Activated CD4-positive, alpha-beta T cell treated with anti-CD3 and anti-CD28 coated beads, Interleukin-2, amount 10 ng/mL, durations not matched to agents 7 days and 5 days (primary cell): ENCODE data around the gene KPNA2. TPM values are rescaled to one million over a fixed set of nuclear protein-coding genes. Genes with fewer than 3 reads are reported as not detected.
"Not testable (repeated sequence)": the region's sequence is repeated elsewhere in the genome, so short reads cannot be mapped to it uniquely, and the experiment has no call there.

ENCODE experiments used
- CTCF ChIA-PET: fragments of 350-600 bp; sonication (Branson Sonifier 250); formaldehyde crosslinking; loops from one replicate; lab custom pipeline; 2021; ENCODE audit warnings: antibody characterized with exemption; lab: Charles Lee
- POLR2A ChIA-PET: fragments of 350-600 bp; sonication (Branson Sonifier 250); formaldehyde crosslinking; loops from one replicate; lab custom pipeline; 2021; ENCODE audit warnings: antibody characterized with exemption; lab: Charles Lee
- DNase-seq: peaks from one replicate; pipeline ENCODE4 v3.0.0-alpha.2; 2020
- H3K27ac Mint-ChIP-seq: one replicate; pipeline ENCODE4 v1.8.0; 2021; ENCODE audit warnings: mild to moderate bottlenecking, moderate library complexity, mixed read lengths
- H3K27me3 Mint-ChIP-seq: one replicate; pipeline ENCODE4 v1.8.0; 2021; ENCODE audit warnings: mixed read lengths
- H3K36me3 Mint-ChIP-seq: one replicate; pipeline ENCODE4 v1.8.0; 2021; ENCODE audit warnings: low read depth, mixed read lengths
- H3K4me1 Mint-ChIP-seq: one replicate; pipeline ENCODE4 v1.8.0; 2021; ENCODE audit warnings: mixed read lengths
- H3K4me3 Mint-ChIP-seq: one replicate; pipeline ENCODE4 v1.8.0; 2021; ENCODE audit warnings: mild to moderate bottlenecking, moderate library complexity, mixed read lengths
- H3K9me3 Mint-ChIP-seq: one replicate; pipeline ENCODE4 v1.8.0; 2021; ENCODE audit warnings: mixed read lengths
- total RNA-seq, 2 experiments: library from RNA; stranded (reverse); gene quantifications; one replicate each; pipeline ENCODE4 v1.2.3, GENCODE V29; 2021

The KPNA2 gene
- total RNA-seq, 2 experiments from 2014 or later = 265 to 292 TPM

DNA sequence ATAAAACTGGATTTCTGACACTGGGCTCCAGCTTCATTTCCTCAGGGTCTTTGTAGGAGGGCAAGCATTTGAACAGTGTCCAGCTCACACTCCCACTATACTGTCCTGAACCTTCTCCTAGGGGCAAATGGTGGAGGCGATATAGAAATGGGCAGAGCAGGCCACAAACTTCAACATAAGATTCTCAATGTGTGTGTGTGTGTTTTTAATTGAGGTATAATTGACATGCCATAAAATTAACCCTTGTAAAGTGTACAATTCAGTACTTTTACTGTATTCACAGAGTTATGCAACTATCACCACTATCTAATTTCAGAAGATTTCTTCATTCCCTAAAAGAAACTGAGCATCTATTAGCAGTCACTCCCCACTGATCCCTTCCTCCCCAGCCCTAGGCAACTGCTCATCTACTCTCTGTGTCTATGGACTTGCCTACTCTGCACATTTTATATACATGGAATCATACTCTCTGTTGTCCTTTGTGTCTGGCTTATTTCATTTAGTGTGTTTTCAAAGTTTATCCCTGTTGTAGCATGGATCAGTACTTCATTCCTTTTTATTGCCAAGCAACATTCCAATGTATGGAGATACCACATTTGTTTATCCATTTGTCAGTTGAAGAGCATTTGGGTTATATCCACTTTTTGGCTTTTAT is 40.5 kb downstream of the KPNA2 start:
- H3K4me3 Mint-ChIP-seq, H3K27ac Mint-ChIP-seq, H3K9me3 Mint-ChIP-seq, H3K4me1 Mint-ChIP-seq, H3K36me3 Mint-ChIP-seq, CTCF ChIA-PET, H3K27me3 Mint-ChIP-seq, POLR2A ChIA-PET, DNase-seq: not testable (repeated sequence)

DNA sequence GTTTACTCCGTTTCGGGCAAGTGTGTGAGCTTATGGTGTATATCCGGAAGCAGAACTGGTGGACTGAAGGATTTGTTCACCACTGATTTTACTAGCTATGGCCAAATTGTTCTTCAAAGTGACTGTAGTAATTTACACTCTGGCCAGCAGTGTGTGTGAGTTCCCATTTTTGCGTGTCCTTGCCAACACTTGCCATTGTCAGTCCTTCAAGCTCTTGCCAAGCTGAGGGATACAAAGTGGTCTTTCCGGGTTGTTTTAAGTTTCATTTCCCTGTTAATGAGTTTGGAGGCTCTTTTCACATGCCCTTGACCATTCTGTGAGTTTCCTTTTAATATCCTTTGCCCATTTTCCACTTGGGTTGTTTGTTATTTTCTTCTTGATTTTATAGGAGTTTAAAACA is 42.0 kb downstream of the KPNA2 start:
- DNase-seq, CTCF ChIA-PET, H3K36me3 Mint-ChIP-seq, H3K4me3 Mint-ChIP-seq, H3K27me3 Mint-ChIP-seq, POLR2A ChIA-PET, H3K27ac Mint-ChIP-seq: not testable (repeated sequence)
- peaks cover 11% of the 10 kb centered on the region for H3K9me3 Mint-ChIP-seq
- peaks cover 10% of the 10 kb centered on the region for H3K4me1 Mint-ChIP-seq

DNA sequence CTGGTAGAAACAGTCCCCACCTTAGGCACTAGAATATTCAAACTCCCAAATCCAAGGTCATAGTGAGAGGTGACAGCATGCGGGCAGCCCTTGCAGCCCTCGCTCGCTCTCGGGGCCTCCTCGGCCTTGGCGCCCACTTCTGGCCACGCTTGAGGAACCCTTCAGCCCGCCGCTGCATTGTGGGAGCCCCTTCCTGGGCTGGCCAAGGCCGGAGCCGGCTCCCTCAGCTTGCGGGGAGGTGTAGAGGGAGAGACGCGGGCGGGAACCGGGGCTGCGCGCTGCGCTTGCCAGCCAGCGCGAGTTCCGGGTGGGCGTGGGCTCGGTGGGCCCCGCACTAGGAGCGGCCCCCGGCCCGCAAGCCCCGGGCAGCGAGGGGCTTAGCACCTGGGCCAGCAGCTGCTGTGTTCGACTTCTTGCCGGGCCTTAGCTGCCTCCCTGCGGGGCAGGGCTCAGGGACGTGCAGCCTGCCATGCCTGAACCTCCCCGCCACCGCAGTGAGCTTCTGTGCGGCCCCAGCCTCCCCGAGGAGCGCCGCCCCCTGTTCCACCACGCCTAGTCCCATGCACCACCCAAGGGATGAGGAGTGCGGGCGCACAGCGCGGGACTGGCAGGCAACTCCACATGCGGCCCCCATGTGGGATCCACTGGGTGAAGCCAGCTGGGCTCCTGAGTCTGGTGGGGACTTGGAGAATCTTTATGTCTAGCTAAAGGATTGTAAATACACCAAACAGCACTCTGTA is 45.0 kb downstream of the KPNA2 start:
- peaks cover 11% of the 10 kb centered on the region for H3K9me3 Mint-ChIP-seq
- CTCF ChIA-PET = interaction anchor here (0.8 kb wide), 1 partner anchor 20 kb away, joined by 3 read pairs; no protein-coding TSS in a partner anchor
- no peak overlapping the region for H3K4me3 Mint-ChIP-seq
- POLR2A ChIA-PET = no interaction called here
- peaks cover 3% of the 10 kb centered on the region for H3K36me3 Mint-ChIP-seq
- DNase-seq = no peak
- H3K4me1 Mint-ChIP-seq = peaks cover 20% of the 10 kb centered on the region
- H3K27ac Mint-ChIP-seq = no peak overlapping the region
- H3K27me3 Mint-ChIP-seq = peaks cover 9% of the 10 kb centered on the region

DNA sequence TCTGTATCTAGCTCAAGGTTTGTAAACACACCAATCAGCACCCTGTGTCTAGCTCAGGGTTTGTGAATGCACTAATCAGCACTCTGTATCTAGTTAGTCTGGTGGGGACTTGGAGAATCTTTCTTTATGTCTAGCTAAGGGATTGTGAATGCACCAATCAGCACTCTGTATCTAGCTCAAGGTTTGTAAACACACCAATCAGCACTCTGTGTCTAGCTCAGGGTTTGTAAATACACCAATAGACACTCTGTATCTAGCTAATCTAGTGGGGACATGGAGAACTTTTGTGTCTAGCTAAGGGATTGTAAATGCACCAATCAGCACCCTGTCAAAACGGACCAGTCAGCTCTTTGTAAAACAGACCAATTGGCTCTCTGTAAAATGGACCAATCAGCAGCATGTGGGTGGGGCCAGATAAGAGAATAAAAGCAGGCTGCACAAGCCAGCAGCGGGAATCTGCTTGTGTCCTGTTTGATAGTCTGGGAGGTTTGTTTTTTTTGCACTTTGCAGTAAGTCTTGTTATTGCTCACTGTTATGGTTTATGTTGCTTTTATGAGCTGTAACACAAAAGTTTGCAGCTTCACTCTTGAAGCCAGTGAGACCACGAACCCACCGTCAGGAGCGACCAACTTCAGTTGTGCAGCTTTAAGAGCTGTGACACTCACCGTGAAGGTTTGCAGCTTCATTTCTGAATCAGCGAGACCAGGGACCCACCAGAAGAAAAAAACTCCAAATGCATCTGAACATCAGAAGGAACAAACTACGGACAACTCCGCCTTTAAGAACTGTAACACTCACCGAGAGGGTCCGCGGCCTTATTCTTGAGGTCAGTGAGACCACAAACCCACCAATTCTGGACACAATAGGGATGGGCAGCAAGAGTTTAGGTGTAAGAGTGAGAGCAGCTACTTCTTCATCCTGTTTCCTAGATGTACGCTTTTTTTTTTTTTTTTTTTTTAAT is 46.0 kb downstream of the KPNA2 start:
- DNase-seq, POLR2A ChIA-PET, H3K27me3 Mint-ChIP-seq, H3K36me3 Mint-ChIP-seq, H3K27ac Mint-ChIP-seq, H3K4me3 Mint-ChIP-seq: not testable (repeated sequence)
- CTCF ChIA-PET = interaction anchor here (0.8 to 1.0 kb wide), 2 partner anchors 19 to 120 kb away, joined by 3 read pairs; no protein-coding TSS in a partner anchor
- Mint-ChIP-seq H3K9me3 (peaks cover 11% of the 10 kb centered on the region), H3K4me1 (peaks cover 30% of the 10 kb centered on the region)

DNA sequence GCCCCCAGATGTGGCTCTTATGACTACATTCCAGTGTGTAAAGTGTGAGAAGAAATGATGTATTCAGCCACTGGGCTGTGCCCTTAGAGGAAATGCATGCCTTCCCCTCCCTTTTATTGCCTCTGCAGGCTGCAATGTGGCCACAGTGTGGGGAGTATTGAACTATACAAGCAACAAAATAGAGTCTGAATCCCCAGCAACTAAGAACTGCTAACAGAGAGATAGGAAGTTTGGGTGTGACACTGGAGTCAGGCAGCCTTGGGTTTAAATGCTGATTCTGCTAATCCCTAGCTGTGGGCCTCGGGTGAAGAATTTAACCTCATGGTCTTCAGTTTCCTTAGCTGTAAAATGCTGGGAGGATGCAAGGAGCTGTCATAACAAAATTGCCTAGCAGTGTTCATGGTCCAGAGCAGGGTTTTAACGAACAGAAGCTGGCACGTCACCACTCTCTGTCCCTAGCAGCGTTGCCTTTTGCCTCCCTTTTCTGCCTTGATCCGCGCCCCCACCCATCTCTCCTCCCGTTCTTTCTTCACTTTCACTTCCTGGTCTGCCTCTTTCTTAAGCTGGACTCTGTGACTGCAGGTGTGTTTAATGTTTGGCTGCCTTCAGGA is 50.3 kb downstream of the KPNA2 start:
- Mint-ChIP-seq H3K27ac (peak overlapping the region; percentile 88), H3K27me3 (peaks cover 1% of the 10 kb centered on the region), H3K4me3 (peak overlapping the region; percentile 63), H3K36me3 (peaks cover 3% of the 10 kb centered on the region), H3K9me3 (peaks cover 8% of the 10 kb centered on the region), H3K4me1 (peaks cover 61% of the 10 kb centered on the region)
- ChIA-PET POLR2A (interaction anchor here (0.7 kb wide), 1 partner anchor 367 kb away, joined by 4 read pairs; no protein-coding TSS in a partner anchor), CTCF (no interaction called here)
- DNase-seq = peak; percentile 31

DNA sequence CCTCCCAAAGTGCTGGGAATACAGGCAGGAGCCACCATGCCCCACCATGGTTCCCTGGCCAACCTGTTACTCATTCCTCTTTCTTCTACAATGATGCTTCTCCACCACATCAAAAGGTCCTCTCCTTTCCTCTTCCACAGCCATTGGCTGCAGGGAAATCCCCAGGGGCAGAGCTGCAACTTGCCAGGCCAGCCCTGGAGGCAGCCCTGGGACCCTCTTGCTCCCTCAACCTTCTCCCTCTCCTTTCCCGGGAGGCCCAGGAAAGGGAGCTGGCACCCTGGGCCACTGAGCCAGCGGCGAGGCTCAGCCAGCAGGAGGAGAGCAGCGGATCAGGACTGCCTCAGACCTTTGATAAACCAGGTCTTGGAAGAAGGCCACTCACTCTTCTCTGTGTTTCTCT is 51.1 kb downstream of the KPNA2 start:
- H3K4me1 Mint-ChIP-seq = peaks cover 64% of the 10 kb centered on the region

DNA sequence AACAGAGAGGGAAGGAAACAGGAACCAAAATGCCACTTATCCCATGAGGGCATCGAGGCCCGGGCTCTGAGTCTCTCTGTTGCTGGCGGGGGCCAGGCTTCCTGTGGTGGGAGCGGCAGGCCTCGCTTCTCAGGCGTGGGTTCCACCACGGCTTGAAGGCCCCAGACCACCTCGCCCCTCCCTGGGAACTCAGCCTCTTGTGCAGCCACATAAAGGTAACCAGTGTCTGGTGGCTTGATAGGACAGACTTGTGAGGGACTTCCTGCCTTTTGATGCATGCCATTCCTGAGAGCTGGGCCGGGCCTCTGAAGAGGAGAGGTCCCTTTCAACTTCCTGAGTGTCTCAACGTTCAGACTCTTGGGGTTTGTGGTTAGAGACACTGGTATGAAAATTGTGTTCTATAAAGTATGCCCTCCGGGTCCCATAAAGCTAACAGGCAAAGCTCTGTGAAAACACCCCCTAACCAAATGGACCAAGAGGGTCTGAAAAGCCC is 51.6 kb downstream of the KPNA2 start:
- POLR2A ChIA-PET, H3K9me3 Mint-ChIP-seq, H3K27me3 Mint-ChIP-seq, H3K36me3 Mint-ChIP-seq: not testable (repeated sequence)
- Mint-ChIP-seq H3K27ac (peak overlapping the region; percentile 88), H3K4me3 (peak overlapping the region; percentile 63), H3K4me1 (peaks cover 62% of the 10 kb centered on the region)
- CTCF ChIA-PET = interaction anchor here (0.6 to 1.1 kb wide), 3 partner anchors 21 to 69 kb away, joined by 3 to 4 read pairs (median 4); no protein-coding TSS in a partner anchor
- DNase-seq = peak; percentile 54

More for the DNA sequence above, 51.1 kb downstream of the KPNA2 start:
- H3K27me3 Mint-ChIP-seq, H3K36me3 Mint-ChIP-seq, CTCF ChIA-PET, POLR2A ChIA-PET, DNase-seq, H3K9me3 Mint-ChIP-seq: not testable (repeated sequence)
- peak overlapping the region; percentile 88 for H3K27ac Mint-ChIP-seq
- peak overlapping the region; percentile 63 for H3K4me3 Mint-ChIP-seq

DNA sequence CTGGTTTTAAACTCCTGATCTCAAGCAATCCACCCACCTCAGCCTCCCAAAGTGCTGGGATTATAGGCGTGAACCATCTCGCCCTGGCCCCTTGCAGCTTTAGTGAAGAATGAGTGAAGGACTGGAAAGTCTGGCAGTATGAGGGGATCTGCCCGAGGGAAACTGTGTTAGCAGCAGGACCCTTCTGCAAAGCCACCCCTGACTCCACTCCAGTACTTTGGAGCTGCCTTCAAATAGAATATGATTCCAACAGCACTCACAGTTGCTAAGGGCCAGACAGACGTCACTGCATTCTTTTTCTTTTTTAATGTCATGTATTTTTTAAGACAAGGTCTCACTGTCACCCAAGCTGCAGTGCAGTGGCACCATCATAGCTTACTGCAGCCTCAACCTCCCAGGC is 52.3 kb downstream of the KPNA2 start:
- no peaks in the 10 kb centered on the region for H3K9me3 Mint-ChIP-seq
- no peak overlapping the region for H3K4me3 Mint-ChIP-seq
- H3K36me3 Mint-ChIP-seq = no peaks in the 10 kb centered on the region
- ChIA-PET POLR2A (no interaction called here), CTCF (interaction anchor here (0.6 to 1.1 kb wide), 3 partner anchors 20 to 69 kb away, joined by 3 to 4 read pairs (median 4); no protein-coding TSS in a partner anchor)
- no peak overlapping the region for H3K27ac Mint-ChIP-seq
- DNase-seq = no peak
- peaks cover 59% of the 10 kb centered on the region for H3K4me1 Mint-ChIP-seq
- H3K27me3 Mint-ChIP-seq = peaks cover 1% of the 10 kb centered on the region

DNA sequence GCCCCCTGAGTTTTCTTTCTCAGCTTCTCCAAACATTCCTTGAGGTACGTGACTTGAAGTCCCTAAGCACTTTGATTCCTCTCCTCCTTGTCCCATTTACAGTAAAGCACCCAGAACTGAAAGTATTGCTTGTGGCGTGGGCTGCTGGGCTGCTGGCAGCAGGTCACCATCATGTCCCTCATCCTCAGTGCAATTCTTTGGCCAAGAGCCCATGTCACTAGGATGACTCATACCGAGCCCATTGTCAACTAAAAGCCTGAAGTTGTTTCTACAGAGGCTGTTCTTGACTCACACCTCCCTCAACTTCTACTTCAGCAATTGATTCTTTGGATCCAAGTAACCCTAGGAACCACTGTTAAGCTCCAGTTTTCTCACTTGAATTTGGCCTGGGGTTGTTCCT is 54.3 kb downstream of the KPNA2 start:
- POLR2A ChIA-PET = no interaction called here
- no peak overlapping the region for H3K4me3 Mint-ChIP-seq
- CTCF ChIA-PET = no interaction called here
- DNase-seq = no peak
- H3K36me3 Mint-ChIP-seq = no peaks in the 10 kb centered on the region
- H3K4me1 Mint-ChIP-seq = peaks cover 56% of the 10 kb centered on the region
- H3K27ac Mint-ChIP-seq = no peak overlapping the region
- peaks cover 1% of the 10 kb centered on the region for H3K27me3 Mint-ChIP-seq
- no peaks in the 10 kb centered on the region for H3K9me3 Mint-ChIP-seq

DNA sequence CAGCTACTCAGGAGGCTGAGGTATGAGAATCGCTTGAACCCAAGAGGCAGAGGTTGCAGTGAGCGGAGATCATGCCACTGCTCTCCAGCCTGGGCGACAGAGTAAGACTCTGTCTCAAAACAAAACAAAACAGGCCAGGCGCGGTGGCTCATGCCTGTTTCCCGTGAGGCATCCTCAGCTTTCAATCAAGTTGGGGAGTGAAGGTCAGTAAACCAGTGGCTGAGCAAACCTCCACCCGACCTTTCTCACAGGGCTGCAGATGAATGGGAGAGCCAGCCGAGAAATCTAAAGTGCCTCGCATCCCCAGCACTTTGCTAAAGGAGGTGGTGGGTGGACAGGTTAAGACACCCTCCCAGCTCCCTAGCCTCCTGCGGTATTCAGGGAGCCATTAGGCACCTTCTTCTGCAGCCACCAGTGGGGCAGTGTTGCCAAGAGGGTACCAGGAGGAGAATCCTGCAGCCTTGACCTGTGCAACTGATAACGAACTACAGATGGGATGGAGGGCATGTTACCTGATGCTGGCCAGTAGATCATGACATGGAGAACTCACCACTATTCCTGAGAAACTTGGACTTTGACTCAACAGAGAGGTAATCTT is 59.0 kb downstream of the KPNA2 start:
- Mint-ChIP-seq H3K27me3 (peaks cover 1% of the 10 kb centered on the region), H3K36me3 (no peaks in the 10 kb centered on the region), H3K4me1 (peaks cover 16% of the 10 kb centered on the region), H3K9me3 (no peaks in the 10 kb centered on the region), H3K27ac (no peak overlapping the region), H3K4me3 (no peak overlapping the region)
- ChIA-PET CTCF (no interaction called here), POLR2A (no interaction called here)
- no peak for DNase-seq

DNA sequence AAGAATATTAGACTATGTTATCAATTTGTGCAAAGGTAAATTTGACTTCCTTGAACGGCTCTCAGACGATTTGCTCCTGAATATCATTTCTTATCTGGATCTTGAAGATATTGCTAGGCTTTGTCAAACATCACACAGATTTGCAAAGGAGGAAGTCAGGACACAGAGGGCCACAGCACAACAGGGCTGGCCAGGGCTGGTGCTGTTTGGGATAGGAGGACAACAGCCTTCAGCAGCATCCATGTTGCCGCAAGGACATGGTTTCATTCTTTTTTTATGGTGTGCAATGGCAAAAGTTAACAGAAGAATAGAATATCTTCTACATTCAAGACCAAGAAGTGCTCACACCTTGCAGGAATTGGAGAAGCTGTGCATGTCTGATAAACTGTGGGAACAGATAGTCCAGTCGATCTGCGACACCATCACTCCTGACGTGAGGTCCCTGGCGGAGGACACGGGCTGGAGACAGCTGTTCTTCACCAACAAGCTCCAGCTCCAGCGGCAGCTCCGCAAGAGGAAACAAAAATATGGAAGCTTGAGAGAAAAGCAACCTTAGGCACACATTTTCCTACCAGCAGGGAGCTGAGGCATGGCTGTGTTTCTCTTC is 59.8 kb downstream of the KPNA2 start:
- H3K27ac Mint-ChIP-seq = no peak overlapping the region
- H3K4me1 Mint-ChIP-seq = peaks cover 11% of the 10 kb centered on the region
- DNase-seq = no peak
- no peaks in the 10 kb centered on the region for H3K27me3 Mint-ChIP-seq
- no peaks in the 10 kb centered on the region for H3K36me3 Mint-ChIP-seq
- ChIA-PET POLR2A (no interaction called here), CTCF (no interaction called here)
- H3K4me3 Mint-ChIP-seq = no peak overlapping the region
- no peaks in the 10 kb centered on the region for H3K9me3 Mint-ChIP-seq
